HepG2 (cell line): ENCODE results near the gene ZDHHC8. TPM values are rescaled to one million over a fixed set of nuclear protein-coding genes. Genes with fewer than 3 reads are reported as not detected.

Source experiments
- ATAC-seq: fragments of 200-7000 bp; cut with Tn5 transposase; 3 replicates; pipeline ENCODE4 v1.9.1; 2020; ENCODE audit warnings: mild to moderate bottlenecking, moderate library complexity
- BruUV-seq: library from RNA; stranded (reverse); fragments of 400-500 nt; replicated peaks from 2 replicates; lab custom pipeline; 2021; lab: Mats Ljungman, UMichigan
- CTCF ChIA-PET: fragments of 300-600 bp; formaldehyde crosslinking; extraction: SDS; loops from one replicate; lab custom pipeline; 2021; ENCODE audit warnings: low total read pairs, inconsistent platforms, low intra/inter-chr PET ratio; lab: Yijun Ruan, JAX
- POLR2A ChIA-PET: fragments of 350-600 bp; sonication (Branson Sonifier 250); formaldehyde crosslinking; loops from one replicate; lab custom pipeline; 2020; ENCODE audit warnings: antibody characterized with exemption, inconsistent platforms; lab: Yijun Ruan, JAX
- DNase-seq: peaks from one replicate; pipeline ENCODE4 v3.0.0-alpha.2; 2015; ENCODE audit warnings: low spot score
- FAIRE-seq: peaks from 3 replicates; lab custom pipeline; 2011; peaks lifted over from hg19 to GRCh38; lab: Jason Lieb, UNC
- H2AFZ ChIP-seq: one replicate; pipeline ENCODE4 v1.6.1; 2011; ENCODE audit warnings: low read length, inconsistent platforms
- H3K27ac ChIP-seq: fragments of 300-600 bp; 3 replicates; pipeline ENCODE4 v1.8.0; 2011; ENCODE audit warnings: mixed run types, mild to moderate bottlenecking, mixed read lengths, low read length, inconsistent platforms; ENCODE audit not compliant: insufficient read depth; ENCODE audit errors: extremely low read length
- H3K27me3 ChIP-seq, 2 experiments: fragments of 200-600 bp in 1 of 2; 2 replicates in 1 of 2; 3 replicates in 1 of 2; pipeline versions ENCODE4 v1.6.0 to v1.8.0; 2011; ENCODE audit warnings: low read length in 2 of 2, mild to moderate bottlenecking in 2 of 2, moderate library complexity in 2 of 2, inconsistent platforms in 1 of 2; ENCODE audit not compliant: insufficient read depth in 2 of 2, control insufficient read depth in 1 of 2
- H3K36me3 ChIP-seq, 2 experiments: fragments of 200-600 bp in 1 of 2; replicated peaks in 1 of 2; 2 replicates in 1 of 2; 3 replicates in 1 of 2; pipeline versions ENCODE4 v1.5.1 to v1.8.0; 2011; ENCODE audit warnings: low read length in 2 of 2, inconsistent platforms in 1 of 2; ENCODE audit not compliant: insufficient read depth in 2 of 2, control insufficient read depth in 1 of 2
- H3K4me1 ChIP-seq: 2 replicates; pipeline ENCODE4 v1.5.1; 2012; ENCODE audit warnings: low read length, inconsistent platforms; ENCODE audit not compliant: insufficient read depth
- H3K4me2 ChIP-seq: 2 replicates; pipeline ENCODE4 v1.6.0; 2011; ENCODE audit warnings: low read depth, low read length, inconsistent platforms
- H3K4me3 ChIP-seq, 3 experiments: fragments of 200-600 bp in 1 of 3; sonication (generic), shearing (Covaris generic) in 1 of 3; replicated peaks in 1 of 3; 2 replicates each; pipeline ENCODE4 v1.5.1; 2011 to 2016; ENCODE audit warnings: low read length in 3 of 3, inconsistent platforms in 2 of 3, low read depth in 2 of 3, mild to moderate bottlenecking in 2 of 3, control low read depth in 1 of 3, mixed read lengths in 1 of 3; ENCODE audit not compliant: insufficient read depth in 1 of 3
- H3K79me2 ChIP-seq: one replicate; pipeline ENCODE4 v1.6.1; 2011; ENCODE audit warnings: low read length, inconsistent platforms; ENCODE audit not compliant: insufficient read depth
- H3K9ac ChIP-seq: 2 replicates; pipeline ENCODE4 v1.6.0; 2011; ENCODE audit warnings: mild to moderate bottlenecking, low read depth, low read length, inconsistent platforms; ENCODE audit not compliant: insufficient read depth
- H3K9me3 ChIP-seq: 2 replicates; pipeline ENCODE4 v1.5.1; 2012; ENCODE audit warnings: mild to moderate bottlenecking, low read length
- H4K20me1 ChIP-seq: 2 replicates; pipeline ENCODE4 v1.6.0; 2011; ENCODE audit warnings: inconsistent platforms, mild to moderate bottlenecking, low read length, moderate library complexity; ENCODE audit not compliant: insufficient read depth
- IRX3 ChIP-seq: sonication (generic); formaldehyde crosslinking; IDR thresholded peaks from 2 replicates; pipeline ENCODE4 v1.8.1; 2023; ENCODE audit warnings: mild to moderate bottlenecking, low read depth, missing genetic modification reagents, borderline replicate concordance
- NRL ChIP-seq: sonication (generic); formaldehyde crosslinking; IDR thresholded peaks from 2 replicates; pipeline ENCODE4 v1.5.0; 2020; ENCODE audit warnings: missing genetic modification reagents, mild to moderate bottlenecking, moderate library complexity, borderline replicate concordance
- TCF7 ChIP-seq: sonication (generic); IDR thresholded peaks from 2 replicates; pipeline ENCODE4 v1.6.1; 2016; ENCODE audit warnings: antibody characterized with exemption, low read depth
- ZNF205 ChIP-seq: IDR thresholded peaks from 2 replicates; pipeline ENCODE4 v1.6.1; 2018; ENCODE audit warnings: missing biosample characterization, missing genetic modification reagents
- ZNF629 ChIP-seq: sonication (generic); formaldehyde crosslinking; conservative IDR thresholded peaks from 2 replicates; pipeline ENCODE4 v1.5.0; 2020; ENCODE audit warnings: missing genetic modification reagents
- WGBS: methylation state at CpG from one replicate; pipeline ENCODE4 v1.1.6; 2017; ENCODE audit warnings: low lambda C conversion rate; 5-methylcytosine and 5-hydroxymethylcytosine counted together
- in situ Hi-C: cut with HindIII; loops from 2 replicates; pipeline ENCODE4 v1.10.0; 2017; ENCODE audit warnings: low pct_unique_long_range_greater_than_20kb; ENCODE audit not compliant: extremely low pct_ligation_motif_present
- intact Hi-C: fragments of 100-400 bp; cut with micrococcal nuclease; formaldehyde crosslinking; loops from one replicate; pipeline ENCODE4 v1.10.0; 2022; ENCODE audit not compliant: unreplicated experiment
- polyA plus RNA-seq, 8 experiments: library from polyadenylated mRNA; depleted of rRNA in 3 of 8; stranded (reverse) in 7 of 8; unstranded in 1 of 8; fragments of >200 nt; fragmentation: Illumina TruSeq in 4 of 8; extraction: Trizol in 4 of 8; gene quantifications; 2 replicates each; pipeline versions ENCODE4 v1.2.1 to v1.2.3, GENCODE V29; 2011 to 2016; ENCODE audit warnings: low read depth in 4 of 8, missing spikeins in 1 of 8, mixed read lengths in 1 of 8; ENCODE audit not compliant: insufficient read depth in 1 of 8
- total RNA-seq, 5 experiments: library from RNA; depleted of rRNA; stranded (reverse); fragments of >200 nt; fragmentation: Illumina TruSeq; extraction: Trizol; gene quantifications; 2 replicates each; pipeline ENCODE4 v1.2.3, GENCODE V29; 2016; ENCODE audit warnings: low read depth in 1 of 5

ZDHHC8 gene
- total and polyA plus RNA-seq, 2 of the 13 experiments (the other 11 are each of a cell fraction or from before 2014, with no cell fraction given): 7.5 to 21.3 TPM

GRCh38 chr22:20083891-20084546 is 47.6 kb upstream of the ZDHHC8 start:
- Histone ChIP-seq H3K27ac (peak overlapping the region; percentile 61), H3K4me2 (peak overlapping the region; percentile 65), H3K36me3 (peaks cover 34 to 43% of the 10 kb centered on the region in 2 experiments), H3K4me3 (peak overlapping the region in 1 of 3 experiments; percentile 44; a peak in 2 of 6 replicates), H3K79me2 (peaks cover 64% of the 10 kb centered on the region), H3K4me1 (peaks cover 54% of the 10 kb centered on the region), H3K27me3 (no peaks in the 10 kb centered on the region; a peak in 1 of 5 replicates), H4K20me1 (peaks cover 15% of the 10 kb centered on the region; the same call in 1 of the 2 replicates), H3K9ac (peak overlapping the region; percentile 21; the same call in 1 of the 2 replicates), H2AFZ (no peak overlapping the region), H3K9me3 (no peaks in the 10 kb centered on the region)
- WGBS: 71% methylated on average over 7 of the region's 10 CpGs
- intact Hi-C loops: loop anchor here (5.0 kb wide), 1 partner anchor 33 kb away; the partner anchor contains the start of genes RANBP1 and TRMT2A
- in situ Hi-C loops: no loop called here
- FAIRE-seq (no peak), ATAC-seq (no peak), DNase-seq (no peak)
- no TSS peak for BruUV-seq
- TF ChIP-seq IRX3 (CRISPR knock-in tag) (no peak), ZNF629 (peak; percentile 36; the same call in 1 of the 2 replicates), TCF7 (no peak), ZNF205 (no peak), NRL (CRISPR knock-in tag) (0 out of 2 replicates have a peak, but pooled peaks have one; percentile 21)
- ChIA-PET CTCF (no interaction called here), POLR2A (no interaction called here)
